Liver (tissue), 9 donors: ENCODE measurements around the gene ANKRD29. TPM values are rescaled to one million over a fixed set of nuclear protein-coding genes. Genes with fewer than 3 reads are reported as not detected.
"Not testable (repeated sequence)": the region's sequence is repeated elsewhere in the genome, so short reads cannot be mapped to it uniquely, and the experiment has no call there.

Source experiments
- DNase-seq: peaks from one replicate; pipeline ENCODE4 v3.0.0-alpha.2; 2017; ENCODE audit warnings: low spot score
- H3K27ac ChIP-seq, 2 donors: one replicate each; pipeline ENCODE4 v1.7.0; 2013; ENCODE audit warnings: inconsistent platforms in 2 of 2, low read length in 2 of 2, control low read depth in 1 of 2, low read depth in 1 of 2, mild to moderate bottlenecking in 1 of 2
- H3K27me3 ChIP-seq, 4 donors: one replicate each; pipeline versions ENCODE4 v1.6.1 to v1.7.0; 2013; ENCODE audit warnings: low read length in 3 of 4, inconsistent platforms in 1 of 4, mild to moderate bottlenecking in 1 of 4, moderate library complexity in 1 of 4; ENCODE audit not compliant: control insufficient read depth in 4 of 4, insufficient read depth in 4 of 4
- H3K36me3 ChIP-seq, 4 donors: one replicate each; pipeline versions ENCODE4 v1.6.1 to v1.7.0; 2013; ENCODE audit warnings: low read length in 3 of 4, mild to moderate bottlenecking in 3 of 4, low read depth in 1 of 4, moderate library complexity in 1 of 4; ENCODE audit not compliant: control insufficient read depth in 4 of 4, insufficient read depth in 3 of 4
- H3K4me1 ChIP-seq, 4 donors: one replicate each; pipeline versions ENCODE4 v1.6.1 to v1.7.0; 2013; ENCODE audit warnings: low read length in 3 of 4, mild to moderate bottlenecking in 3 of 4, moderate library complexity in 1 of 4; ENCODE audit not compliant: control insufficient read depth in 4 of 4, insufficient read depth in 4 of 4
- H3K4me3 ChIP-seq, 3 donors: one replicate each; pipeline versions ENCODE4 v1.6.1 to v1.7.0; 2013; ENCODE audit warnings: low read length in 3 of 3, control low read depth in 1 of 3, low read depth in 1 of 3, mild to moderate bottlenecking in 1 of 3
- H3K9ac ChIP-seq, 2 donors: one replicate each; pipeline ENCODE4 v1.7.0; 2013; ENCODE audit warnings: low read length in 2 of 2, mild to moderate bottlenecking in 2 of 2, moderate library complexity in 2 of 2, control low read depth in 1 of 2, low read depth in 1 of 2
- H3K9me3 ChIP-seq, 4 donors: one replicate each; pipeline versions ENCODE4 v1.6.1 to v1.7.0; 2013; ENCODE audit warnings: low read length in 3 of 4; ENCODE audit not compliant: control insufficient read depth in 4 of 4
- EGR1 ChIP-seq, 2 donors: IDR thresholded peaks; 2 replicates each; pipeline ENCODE4 v1.6.1; 2016 to 2018; ENCODE audit warnings: antibody characterized with exemption in 2 of 2, low read depth in 2 of 2
- FOXA1 ChIP-seq: IDR thresholded peaks from 2 replicates; pipeline ENCODE4 v1.6.1; 2016; ENCODE audit warnings: antibody characterized with exemption
- FOXA2 ChIP-seq: IDR thresholded peaks from 2 replicates; pipeline ENCODE4 v1.6.1; 2016; ENCODE audit warnings: antibody characterized with exemption
- GABPA ChIP-seq, 2 donors: IDR thresholded peaks in 1 of 2; conservative IDR thresholded peaks in 1 of 2; 2 replicates each; pipeline ENCODE4 v1.6.1; 2016; ENCODE audit warnings: antibody characterized with exemption in 2 of 2, mild to moderate bottlenecking in 1 of 2, moderate library complexity in 1 of 2
- HNF4A ChIP-seq, 2 donors: conservative IDR thresholded peaks; 2 replicates each; pipeline ENCODE4 v1.6.1; 2016; ENCODE audit warnings: antibody characterized with exemption in 2 of 2, mild to moderate bottlenecking in 2 of 2
- HNF4G ChIP-seq: IDR thresholded peaks from 2 replicates; pipeline ENCODE4 v1.6.1; 2016; ENCODE audit warnings: antibody characterized with exemption
- JUND ChIP-seq, 2 donors: IDR thresholded peaks; 2 replicates each; pipeline ENCODE4 v1.6.1; 2016; ENCODE audit warnings: antibody characterized with exemption in 2 of 2
- NR2F2 ChIP-seq: IDR thresholded peaks from 2 replicates; pipeline ENCODE4 v1.6.1; 2016; ENCODE audit warnings: antibody characterized with exemption
- RAD21 ChIP-seq, 2 donors: IDR thresholded peaks; 2 replicates each; pipeline ENCODE4 v1.6.1; 2016; ENCODE audit warnings: antibody characterized with exemption in 2 of 2, mild to moderate bottlenecking in 2 of 2
- RXRA ChIP-seq, 2 donors: IDR thresholded peaks; 2 replicates each; pipeline ENCODE4 v1.6.1; 2017 to 2018; ENCODE audit warnings: antibody characterized with exemption in 2 of 2, mild to moderate bottlenecking in 1 of 2
- SP1 ChIP-seq: IDR thresholded peaks from 2 replicates; pipeline ENCODE4 v1.6.1; 2018; ENCODE audit warnings: antibody characterized with exemption, mild to moderate bottlenecking
- TAF1 ChIP-seq: conservative IDR thresholded peaks from 2 replicates; pipeline ENCODE4 v1.6.1; 2016; ENCODE audit warnings: antibody characterized with exemption, mild to moderate bottlenecking
- YY1 ChIP-seq: IDR thresholded peaks from 2 replicates; pipeline ENCODE4 v1.6.1; 2016; ENCODE audit warnings: antibody characterized with exemption, mild to moderate bottlenecking
- WGBS: extraction: QIAGEN DNeasy Blood & Tissue Kit; methylation state at CpG from one replicate; pipeline ENCODE4 v1.1.7; 2013; 5-methylcytosine and 5-hydroxymethylcytosine counted together
- polyA plus RNA-seq, 2 donors: library from polyadenylated mRNA; stranded (reverse) in 1 of 2; unstranded in 1 of 2; fragments of 200-250 nt in 1 of 2; fragments of >200 nt in 1 of 2; fragmentation: Nextera tagmentation in 1 of 2; extraction: Ambion mirVana in 1 of 2; gene quantifications; one replicate each; pipeline versions ENCODE4 v1.2.1 to v1.2.3, GENCODE V29; 2013 to 2015
- total RNA-seq, 2 donors: library from RNA; depleted of rRNA; stranded (reverse); fragments of >200 nt; gene quantifications; one replicate each; pipeline ENCODE4 v1.2.3, GENCODE V29; 2014
- TF ChIP-seq, protein P1 (sequence below): IDR thresholded peaks from 2 replicates; pipeline ENCODE4 v1.6.1; 2016; ENCODE audit warnings: antibody characterized with exemption
- TF ChIP-seq, protein P2 (sequence below): fragments of 150-350 bp; IDR thresholded peaks from 2 replicates; pipeline ENCODE4 v1.5.1; 2017; ENCODE audit warnings: improper control_type of control experiment, low read depth, low read length; ENCODE audit not compliant: missing input control
- TF ChIP-seq, protein P3 (sequence below): IDR thresholded peaks from 2 replicates; pipeline ENCODE4 v1.6.1; 2016; ENCODE audit warnings: antibody characterized with exemption
- TF ChIP-seq, protein P4 (sequence below): IDR thresholded peaks from 2 replicates; pipeline ENCODE4 v1.6.1; 2016; ENCODE audit warnings: antibody characterized with exemption, mild to moderate bottlenecking
- TF ChIP-seq, protein P5 (sequence below): IDR thresholded peaks from 2 replicates; pipeline ENCODE4 v1.6.1; 2016; ENCODE audit warnings: antibody characterized with exemption
- donor health status: healthy.
- donor health status: healthy.
- donor health status: healthy.
- donor health status: healthy.
- donor health status: healthy.

Gene ANKRD29
- total and polyA plus RNA-seq, 4 donors: 0.14 to 0.50 (median 0.33) TPM

DNA sequence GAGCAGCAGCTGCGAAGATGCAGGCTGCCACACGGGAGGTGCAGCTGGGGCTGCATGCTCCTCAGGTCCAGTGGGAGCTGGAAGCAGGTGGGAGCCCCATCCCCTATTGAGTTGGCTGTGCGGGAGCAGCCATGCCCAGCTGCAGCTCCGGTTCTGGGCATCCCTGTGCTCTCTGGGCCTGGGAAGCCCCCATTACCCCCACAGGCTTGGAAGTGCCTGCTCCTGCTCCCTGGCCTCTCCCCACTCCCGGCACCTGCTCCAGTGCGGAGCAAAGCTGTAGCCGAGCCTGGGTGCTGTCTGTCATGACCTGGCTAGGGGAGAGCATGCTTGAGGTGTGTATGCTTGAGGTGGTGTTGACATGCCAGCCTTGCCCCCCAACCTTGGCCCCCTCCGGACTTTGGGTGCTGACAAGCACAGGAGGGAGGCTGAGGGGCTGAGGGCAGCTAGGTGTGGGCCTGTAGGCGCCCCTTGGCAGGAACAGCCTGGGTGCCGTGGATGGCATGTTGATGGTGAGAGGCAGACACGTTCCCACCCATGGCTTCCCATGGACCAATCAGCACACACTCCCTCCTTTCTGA, 21.5 kb downstream of the ANKRD29 start:
- 86% methylated on average over 11 of the region's 11 CpGs for WGBS
- no peak for TF ChIP-seq FOXA2
- no peak for TF ChIP-seq SP1
- TF ChIP-seq JUND (IDR thresholded peaks at IDR 0.05): no peak
- TF ChIP-seq FOXA1: no peak
- TF ChIP-seq HNF4A (conservative IDR thresholded peaks at IDR 0.05): no peak
- TF ChIP-seq, protein P1, sequence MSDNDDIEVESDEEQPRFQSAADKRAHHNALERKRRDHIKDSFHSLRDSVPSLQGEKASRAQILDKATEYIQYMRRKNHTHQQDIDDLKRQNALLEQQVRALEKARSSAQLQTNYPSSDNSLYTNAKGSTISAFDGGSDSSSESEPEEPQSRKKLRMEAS: no peak
- no peak for TF ChIP-seq RXRA (IDR thresholded peaks at IDR 0.05)
- TF ChIP-seq, protein P2, sequence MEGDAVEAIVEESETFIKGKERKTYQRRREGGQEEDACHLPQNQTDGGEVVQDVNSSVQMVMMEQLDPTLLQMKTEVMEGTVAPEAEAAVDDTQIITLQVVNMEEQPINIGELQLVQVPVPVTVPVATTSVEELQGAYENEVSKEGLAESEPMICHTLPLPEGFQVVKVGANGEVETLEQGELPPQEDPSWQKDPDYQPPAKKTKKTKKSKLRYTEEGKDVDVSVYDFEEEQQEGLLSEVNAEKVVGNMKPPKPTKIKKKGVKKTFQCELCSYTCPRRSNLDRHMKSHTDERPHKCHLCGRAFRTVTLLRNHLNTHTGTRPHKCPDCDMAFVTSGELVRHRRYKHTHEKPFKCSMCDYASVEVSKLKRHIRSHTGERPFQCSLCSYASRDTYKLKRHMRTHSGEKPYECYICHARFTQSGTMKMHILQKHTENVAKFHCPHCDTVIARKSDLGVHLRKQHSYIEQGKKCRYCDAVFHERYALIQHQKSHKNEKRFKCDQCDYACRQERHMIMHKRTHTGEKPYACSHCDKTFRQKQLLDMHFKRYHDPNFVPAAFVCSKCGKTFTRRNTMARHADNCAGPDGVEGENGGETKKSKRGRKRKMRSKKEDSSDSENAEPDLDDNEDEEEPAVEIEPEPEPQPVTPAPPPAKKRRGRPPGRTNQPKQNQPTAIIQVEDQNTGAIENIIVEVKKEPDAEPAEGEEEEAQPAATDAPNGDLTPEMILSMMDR: no peak
- Histone ChIP-seq H3K4me1 (no peaks in the 10 kb centered on the region), H3K27me3 (no peaks in the 10 kb centered on the region), H3K27ac (no peak overlapping the region), H3K9ac (no peak overlapping the region), H3K36me3 (no peaks in the 10 kb centered on the region), H3K4me3 (no peak overlapping the region), H3K9me3 (peaks cover 6 to 12% (median 10%) of the 10 kb centered on the region in 4 donors)
- no peak for DNase-seq

DNA sequence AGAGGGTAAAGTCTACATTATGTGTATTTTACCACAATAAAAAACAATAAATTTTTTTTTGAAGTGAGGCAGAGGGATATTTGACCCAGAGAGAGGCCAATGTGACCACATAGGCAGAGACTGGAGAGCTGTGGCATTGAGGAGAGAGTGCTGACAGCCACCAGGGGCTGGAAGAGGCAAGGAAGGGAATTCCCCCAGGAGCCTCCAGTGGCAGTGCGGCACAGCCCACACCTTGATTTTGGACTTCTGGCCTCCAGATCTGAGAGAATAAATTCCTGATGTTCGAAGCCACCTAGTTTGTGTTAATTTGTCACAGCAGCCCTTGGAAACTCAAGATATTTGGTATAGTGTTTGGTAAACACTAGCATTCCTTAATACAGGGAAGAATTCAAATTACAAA, 22.7 kb downstream of the ANKRD29 start:
- no peaks in the 10 kb centered on the region for H3K36me3 ChIP-seq
- TF ChIP-seq HNF4G (no peak), HNF4A (conservative IDR thresholded peaks at IDR 0.05) (no peak), NR2F2 (no peak), FOXA2 (no peak), JUND (IDR thresholded peaks at IDR 0.05) (no peak), TAF1 (no peak), RAD21 (IDR thresholded peaks at IDR 0.05) (no peak), GABPA (IDR thresholded peaks at IDR 0.05 in 1 of 2, conservative IDR thresholded peaks at IDR 0.05 in 1 of 2) (no peak), EGR1 (IDR thresholded peaks at IDR 0.05; ENCODE audit: low read depth in 2 of 2) (no peak), FOXA1 (no peak), SP1 (no peak), RXRA (IDR thresholded peaks at IDR 0.05) (no peak), YY1 (no peak)
- TF ChIP-seq, protein P3, sequence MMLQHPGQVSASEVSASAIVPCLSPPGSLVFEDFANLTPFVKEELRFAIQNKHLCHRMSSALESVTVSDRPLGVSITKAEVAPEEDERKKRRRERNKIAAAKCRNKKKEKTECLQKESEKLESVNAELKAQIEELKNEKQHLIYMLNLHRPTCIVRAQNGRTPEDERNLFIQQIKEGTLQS: no peak
- TF ChIP-seq, protein P2: no peak
- TF ChIP-seq, protein P1: no peak
- TF ChIP-seq, protein P4, sequence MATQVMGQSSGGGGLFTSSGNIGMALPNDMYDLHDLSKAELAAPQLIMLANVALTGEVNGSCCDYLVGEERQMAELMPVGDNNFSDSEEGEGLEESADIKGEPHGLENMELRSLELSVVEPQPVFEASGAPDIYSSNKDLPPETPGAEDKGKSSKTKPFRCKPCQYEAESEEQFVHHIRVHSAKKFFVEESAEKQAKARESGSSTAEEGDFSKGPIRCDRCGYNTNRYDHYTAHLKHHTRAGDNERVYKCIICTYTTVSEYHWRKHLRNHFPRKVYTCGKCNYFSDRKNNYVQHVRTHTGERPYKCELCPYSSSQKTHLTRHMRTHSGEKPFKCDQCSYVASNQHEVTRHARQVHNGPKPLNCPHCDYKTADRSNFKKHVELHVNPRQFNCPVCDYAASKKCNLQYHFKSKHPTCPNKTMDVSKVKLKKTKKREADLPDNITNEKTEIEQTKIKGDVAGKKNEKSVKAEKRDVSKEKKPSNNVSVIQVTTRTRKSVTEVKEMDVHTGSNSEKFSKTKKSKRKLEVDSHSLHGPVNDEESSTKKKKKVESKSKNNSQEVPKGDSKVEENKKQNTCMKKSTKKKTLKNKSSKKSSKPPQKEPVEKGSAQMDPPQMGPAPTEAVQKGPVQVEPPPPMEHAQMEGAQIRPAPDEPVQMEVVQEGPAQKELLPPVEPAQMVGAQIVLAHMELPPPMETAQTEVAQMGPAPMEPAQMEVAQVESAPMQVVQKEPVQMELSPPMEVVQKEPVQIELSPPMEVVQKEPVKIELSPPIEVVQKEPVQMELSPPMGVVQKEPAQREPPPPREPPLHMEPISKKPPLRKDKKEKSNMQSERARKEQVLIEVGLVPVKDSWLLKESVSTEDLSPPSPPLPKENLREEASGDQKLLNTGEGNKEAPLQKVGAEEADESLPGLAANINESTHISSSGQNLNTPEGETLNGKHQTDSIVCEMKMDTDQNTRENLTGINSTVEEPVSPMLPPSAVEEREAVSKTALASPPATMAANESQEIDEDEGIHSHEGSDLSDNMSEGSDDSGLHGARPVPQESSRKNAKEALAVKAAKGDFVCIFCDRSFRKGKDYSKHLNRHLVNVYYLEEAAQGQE: no peak
- TF ChIP-seq, protein P5, sequence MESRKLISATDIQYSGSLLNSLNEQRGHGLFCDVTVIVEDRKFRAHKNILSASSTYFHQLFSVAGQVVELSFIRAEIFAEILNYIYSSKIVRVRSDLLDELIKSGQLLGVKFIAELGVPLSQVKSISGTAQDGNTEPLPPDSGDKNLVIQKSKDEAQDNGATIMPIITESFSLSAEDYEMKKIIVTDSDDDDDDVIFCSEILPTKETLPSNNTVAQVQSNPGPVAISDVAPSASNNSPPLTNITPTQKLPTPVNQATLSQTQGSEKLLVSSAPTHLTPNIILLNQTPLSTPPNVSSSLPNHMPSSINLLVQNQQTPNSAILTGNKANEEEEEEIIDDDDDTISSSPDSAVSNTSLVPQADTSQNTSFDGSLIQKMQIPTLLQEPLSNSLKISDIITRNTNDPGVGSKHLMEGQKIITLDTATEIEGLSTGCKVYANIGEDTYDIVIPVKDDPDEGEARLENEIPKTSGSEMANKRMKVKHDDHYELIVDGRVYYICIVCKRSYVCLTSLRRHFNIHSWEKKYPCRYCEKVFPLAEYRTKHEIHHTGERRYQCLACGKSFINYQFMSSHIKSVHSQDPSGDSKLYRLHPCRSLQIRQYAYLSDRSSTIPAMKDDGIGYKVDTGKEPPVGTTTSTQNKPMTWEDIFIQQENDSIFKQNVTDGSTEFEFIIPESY: no peak
- H3K27me3 ChIP-seq: no peaks in the 10 kb centered on the region
- 86% methylated on average over 2 of the region's 2 CpGs for WGBS
- H3K27ac ChIP-seq: no peak overlapping the region
- no peak for DNase-seq
- H3K4me3 ChIP-seq: no peak overlapping the region
- H3K4me1 ChIP-seq: no peaks in the 10 kb centered on the region
- H3K9me3 ChIP-seq: peaks cover 6 to 12% (median 10%) of the 10 kb centered on the region in 4 donors
- no peak overlapping the region for H3K9ac ChIP-seq

DNA sequence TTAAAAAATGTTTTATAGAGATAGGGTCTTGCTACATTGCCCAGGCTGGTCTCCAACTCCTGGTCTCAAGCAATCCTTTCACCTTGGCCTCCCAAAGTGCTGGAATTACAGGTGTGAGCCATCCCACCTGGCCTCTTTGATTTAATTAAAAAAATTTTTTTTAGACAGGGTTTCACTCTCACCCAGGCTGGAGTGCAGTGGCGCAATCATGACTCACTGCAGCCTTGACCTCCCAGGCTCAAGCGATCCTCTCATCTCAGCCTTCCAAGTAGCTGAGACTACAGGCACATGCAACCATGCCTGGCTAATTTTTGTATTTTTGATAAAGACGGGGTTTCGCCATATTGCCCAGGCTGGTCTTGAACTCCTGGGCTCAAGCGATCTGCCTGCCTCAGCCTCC, 26.3 kb downstream of the ANKRD29 start:
- not testable (repeated sequence) for H3K9me3 ChIP-seq, DNase-seq, H3K9ac ChIP-seq, H3K36me3 ChIP-seq, H3K27me3 ChIP-seq, H3K4me3 ChIP-seq, H3K27ac ChIP-seq, H3K4me1 ChIP-seq
- 89% methylated on average over 5 of the region's 5 CpGs for WGBS
